K562 (cell line): ENCODE results near the gene SDC1. TPM values are rescaled to one million over a fixed set of nuclear protein-coding genes. Genes with fewer than 3 reads are reported as not detected.

Source experiments
- CHCHD3 ChIP-seq: fragments of 250-450 bp; sonication (Bioruptor Pico); IDR thresholded peaks from 2 replicates; pipeline ENCODE4 v2.1.2; 2022; ENCODE audit warnings: mild to moderate bottlenecking
- DIDO1 ChIP-seq: fragments of 450-650 bp; IDR thresholded peaks from 2 replicates; pipeline ENCODE4 v1.6.1; 2016; ENCODE audit warnings: low read depth, missing biosample characterization, missing genetic modification characterization
- GATAD2B ChIP-seq: fragments of 450-650 bp; IDR thresholded peaks from 2 replicates; pipeline ENCODE4 v1.6.1; 2017; ENCODE audit warnings: mild to moderate bottlenecking, borderline replicate concordance
- HDAC1 ChIP-seq, 2 experiments: fragments of 450-650 bp; IDR thresholded peaks; 2 replicates each; pipeline ENCODE4 v1.6.1; 2016 to 2017; ENCODE audit warnings: inconsistent platforms in 1 of 2, mild to moderate bottlenecking in 1 of 2, moderate library complexity in 1 of 2
- HDAC8 ChIP-seq: fragments of 450-650 bp; IDR thresholded peaks from 2 replicates; pipeline ENCODE4 v1.6.1; 2016; ENCODE audit warnings: mild to moderate bottlenecking, missing genetic modification characterization, moderate library complexity, missing compliant biosample characterization
- KAT2B ChIP-seq: IDR thresholded peaks from one replicate; pipeline ENCODE4 v1.6.1; 2012; ENCODE audit warnings: low read depth, mild to moderate bottlenecking, control low read depth, inconsistent platforms, low read length, moderate library complexity
- LARP7 ChIP-seq: fragments of 450-650 bp; IDR thresholded peaks from 2 replicates; pipeline ENCODE4 v1.6.1; 2016
- MCM5 ChIP-seq: fragments of 450-650 bp; IDR thresholded peaks from 2 replicates; pipeline ENCODE4 v1.6.1; 2016; ENCODE audit warnings: low read depth
- PHF20 ChIP-seq: fragments of 450-650 bp; IDR thresholded peaks from 2 replicates; pipeline ENCODE4 v1.6.1; 2018; ENCODE audit not compliant: partially characterized antibody
- REST ChIP-seq, 2 experiments: fragments of 450-650 bp; formaldehyde crosslinking in 1 of 2; IDR thresholded peaks; 2 replicates each; pipeline versions ENCODE4 v1.4.0 to v1.6.1; 2014 to 2020; ENCODE audit warnings: mild to moderate bottlenecking in 2 of 2, borderline replicate concordance in 1 of 2, low read depth in 1 of 2
- RNF2 ChIP-seq: sonication (generic); IDR thresholded peaks from 2 replicates; pipeline ENCODE4 v1.6.1; 2016
- SMARCA5 ChIP-seq: fragments of 450-650 bp; IDR thresholded peaks from 2 replicates; pipeline ENCODE4 v1.6.1; 2016
- STAT6 ChIP-seq: sonication (generic); formaldehyde crosslinking; IDR thresholded peaks from 2 replicates; pipeline ENCODE4 v1.8.1; 2023; ENCODE audit warnings: mild to moderate bottlenecking, missing genetic modification reagents
- TARDBP ChIP-seq: fragments of 450-650 bp; IDR thresholded peaks from 2 replicates; pipeline ENCODE4 v1.6.1; 2016
- WHSC1 ChIP-seq: IDR thresholded peaks from one replicate; pipeline ENCODE4 v1.6.1; 2012; ENCODE audit warnings: low read length, control low read depth, inconsistent platforms
- ZKSCAN1 ChIP-seq: fragments of 150-350 bp; IDR thresholded peaks from 2 replicates; pipeline ENCODE4 v1.6.1; 2016; ENCODE audit warnings: low read depth, low read length
- ZNF121 ChIP-seq: sonication (generic); formaldehyde crosslinking; conservative IDR thresholded peaks from 2 replicates; pipeline ENCODE4 v1.8.0; 2022; ENCODE audit warnings: missing genetic modification reagents
- ZNF24 ChIP-seq: fragments of 450-650 bp; IDR thresholded peaks from 2 replicates; pipeline ENCODE4 v1.6.1; 2016
- ZNF76 ChIP-seq: fragments of 250-450 bp; sonication (Bioruptor Pico); IDR thresholded peaks from 2 replicates; pipeline ENCODE4 v1.4.0; 2020; ENCODE audit warnings: mild to moderate bottlenecking, moderate library complexity, borderline replicate concordance
- polyA plus RNA-seq, 8 experiments: library from polyadenylated mRNA; depleted of rRNA in 4 of 8; stranded (reverse) in 5 of 8; unstranded in 3 of 8; fragments of >200 nt; fragmentation: Nextera tagmentation in 2 of 8; fragmentation: Illumina TruSeq in 1 of 8; extraction: Ambion mirVana in 2 of 8; extraction: Trizol in 1 of 8; gene quantifications; 2 replicates each; pipeline versions ENCODE4 v1.2.1 to v1.2.3, GENCODE V29; 2011 to 2014; ENCODE audit warnings: inconsistent platforms in 1 of 8, missing spikeins in 1 of 8
- total RNA-seq, 7 experiments: library from RNA; depleted of rRNA in 6 of 7; stranded (reverse); fragments of >200 nt in 6 of 7; fragmentation: Illumina TruSeq in 2 of 7; extraction: Trizol in 2 of 7; gene quantifications; 2 replicates each; pipeline versions ENCODE4 v1.2.1 to v1.2.3, GENCODE V29; 2011 to 2021; ENCODE audit warnings: low replicate concordance in 1 of 7

SDC1 gene
- total and polyA plus RNA-seq, 9 of the 15 experiments (the other 6 are each of a cell fraction or from before 2014, with no cell fraction given) = 0.06 to 2.7 (median 0.49) TPM

- TF ChIP-seq ZKSCAN1 (no peak), WHSC1 (no peak), ZNF24 (no peak), DIDO1 (tag) (0 out of 2 replicates have a peak, but pooled peaks have one; percentile 28), GATAD2B (no peak), KAT2B (no peak), MCM5 (no peak), LARP7 (no peak), HDAC1 (IDR thresholded peaks at IDR 0.05) (no peak), REST (IDR thresholded peaks at IDR 0.05; ENCODE audit: borderline replicate concordance) (peak; percentile 73), REST (CRISPR knock-in tag; IDR thresholded peaks at IDR 0.05; ENCODE audit: low read depth) (no peak), ZNF76 (no peak), RNF2 (no peak), ZNF121 (CRISPR knock-in tag) (no peak), HDAC8 (tag) (no peak), CHCHD3 (CRISPR knock-in tag) (no peak), PHF20 (peak; percentile 98), STAT6 (CRISPR knock-in tag) (no peak), SMARCA5 (no peak), TARDBP (no peak)
Observed at GRCh38 chr2:20186078-20186854, 38.7 kb downstream of the SDC1 start (continued).
